ENCODE data around the gene KCTD21. TPM values are rescaled to one million over a fixed set of nuclear protein-coding genes. Genes with fewer than 3 reads are reported as not detected.

The KCTD21 gene
- total and polyA plus RNA-seq, 2 experiments from 2014 or later: 5.7 to 13.1 TPM

DNA sequence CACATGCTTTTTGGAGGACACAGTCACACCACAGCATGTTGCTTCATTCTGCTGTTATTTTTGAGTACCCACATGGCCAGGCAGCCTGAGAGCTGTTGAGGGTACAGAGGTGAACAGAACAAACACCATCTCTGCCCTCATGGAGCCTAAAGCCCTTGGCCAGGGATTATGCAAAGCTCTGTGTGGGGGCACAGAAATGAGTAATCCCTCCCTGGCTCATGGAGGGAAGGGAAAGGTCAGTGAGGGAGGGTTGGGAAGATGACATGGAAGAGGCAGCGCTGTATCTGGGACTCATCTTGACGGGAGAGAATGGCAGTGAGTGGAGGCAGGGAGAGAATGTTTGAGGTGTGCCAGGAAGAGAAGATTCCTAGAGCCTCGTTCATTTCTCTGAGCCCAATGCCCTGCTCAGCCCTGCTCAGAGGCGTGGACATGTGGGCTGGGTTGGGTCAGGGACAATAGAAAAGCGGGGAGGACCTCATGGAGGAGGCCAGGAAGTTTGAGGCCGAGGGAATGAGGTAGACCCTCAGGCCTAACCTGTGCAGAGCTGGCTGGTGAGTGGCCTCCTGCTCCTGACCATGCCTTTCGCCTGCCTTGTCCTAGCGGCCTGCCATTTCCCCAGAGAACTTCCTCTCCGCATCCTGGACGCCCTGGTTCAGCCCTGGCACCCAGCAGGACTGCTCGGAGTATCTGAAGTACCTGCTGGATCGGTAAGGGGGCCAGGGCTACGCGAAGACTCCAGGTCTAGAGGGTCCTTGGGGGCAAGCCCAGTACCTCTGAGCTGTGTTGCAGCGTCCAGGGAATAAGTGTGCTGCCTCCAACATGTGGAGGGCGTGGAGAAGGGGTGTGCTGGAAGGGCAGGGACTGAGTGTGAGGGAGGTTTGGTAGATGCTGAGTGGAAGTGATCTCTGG is 20.1 kb upstream of the KCTD21 start:
- WGBS, 2 experiments (ENCODE audit: low coverage in 1 of 2, low lambda C conversion rate in 2 of 2, missing lambda C conversion rate in 2 of 2): 83 to 86% methylated on average over 16 of the region's 16 CpGs
- in situ Hi-C loops (cut with MboI): no loop called here
- Histone ChIP-seq H3K4me2 (ENCODE audit: unreplicated experiment) (no peak overlapping the region), H3K4me1 (ENCODE audit: insufficient read depth) (peaks cover 21% of the 10 kb centered on the region), H4K20me1 (ENCODE audit: insufficient read depth) (no peaks in the 10 kb centered on the region), H2AFZ (no peak overlapping the region), H3K9me3 (ENCODE audit: low read depth) (no peaks in the 10 kb centered on the region), H3K79me2 (ENCODE audit: insufficient read depth) (peaks cover 26% of the 10 kb centered on the region), H3K9me2 (ENCODE audit: insufficient read depth) (no peaks in the 10 kb centered on the region), H3K9ac (no peak overlapping the region), H3K27ac (peak overlapping the region; percentile 3; the same call in 1 of the 2 replicates), H3K4me3 (no peak overlapping the region), H3K27me3 (replicated peaks; ENCODE audit: insufficient read depth) (no peaks in the 10 kb centered on the region), H3K36me3 (ENCODE audit: low read depth) (peaks cover 5% of the 10 kb centered on the region; the same call in 1 of the 2 replicates), H3F3A (ENCODE audit: insufficient read depth) (peaks cover 22% of the 10 kb centered on the region; the same call in 1 of the 2 replicates)
- peak; percentile 73 for DNase-seq
- TF ChIP-seq EZH2phosphoT487 (IDR thresholded peaks at IDR 0.05; ENCODE audit: insufficient read depth, low read depth): no peak
- no peak for TF ChIP-seq EZH2 (IDR thresholded peaks at IDR 0.05; ENCODE audit: insufficient read depth, poor library complexity, severe bottlenecking)

DNA sequence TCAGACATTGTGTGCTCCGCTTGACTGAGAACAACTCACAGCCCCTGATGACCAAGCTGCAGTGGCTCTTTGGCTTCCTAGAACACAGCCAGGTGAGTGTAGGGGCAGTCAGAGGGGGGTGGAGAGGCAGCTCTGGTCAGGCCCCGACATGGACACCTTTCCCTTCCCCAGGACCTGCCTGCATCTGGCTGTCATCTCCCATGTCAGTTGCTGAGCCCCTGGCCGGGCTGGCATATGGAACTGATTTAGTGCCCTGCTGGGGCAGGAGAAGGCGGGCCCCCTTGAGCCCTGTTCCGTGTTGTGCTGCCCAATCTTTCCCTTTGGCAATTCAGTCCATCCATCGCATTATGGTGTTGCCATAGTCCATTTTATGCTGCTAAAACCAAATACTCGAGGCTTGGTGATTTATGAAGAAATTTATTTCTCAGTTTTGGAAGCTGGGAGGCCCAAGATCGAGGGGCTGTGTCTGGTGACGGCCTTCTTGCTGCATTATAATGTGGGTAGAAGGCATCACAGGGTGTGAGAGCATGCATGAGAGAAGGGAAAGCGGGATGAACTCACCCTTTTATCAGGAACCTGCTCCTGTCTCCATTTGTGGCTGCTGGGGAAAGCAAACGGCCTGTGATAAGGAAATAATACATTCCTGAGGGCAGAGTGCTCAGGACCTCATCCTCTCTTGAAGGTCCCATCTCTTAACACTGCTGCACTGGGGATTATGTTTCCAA is 19.3 kb upstream of the KCTD21 start:
- DNase-seq: no peak
- H3K27me3 ChIP-seq (replicated peaks; ENCODE audit: insufficient read depth): no peaks in the 10 kb centered on the region
- peak overlapping the region; percentile 3; the same call in 1 of the 2 replicates for H3K27ac ChIP-seq
- in situ Hi-C loops (cut with MboI): no loop called here
- peaks cover 5% of the 10 kb centered on the region; the same call in 1 of the 2 replicates for H3K36me3 ChIP-seq (ENCODE audit: low read depth)
- TF ChIP-seq EZH2phosphoT487 (IDR thresholded peaks at IDR 0.05; ENCODE audit: insufficient read depth, low read depth) (no peak), EZH2 (IDR thresholded peaks at IDR 0.05; ENCODE audit: insufficient read depth, poor library complexity, severe bottlenecking) (no peak)
- peaks cover 16% of the 10 kb centered on the region; the same call in 1 of the 2 replicates for H3F3A ChIP-seq (ENCODE audit: insufficient read depth)
- WGBS, 2 experiments (ENCODE audit: low coverage in 1 of 2, low lambda C conversion rate in 2 of 2, missing lambda C conversion rate in 2 of 2): 82 to 86% methylated on average over 11 of the region's 11 CpGs
- peaks cover 21% of the 10 kb centered on the region for H3K79me2 ChIP-seq (ENCODE audit: insufficient read depth)
- peaks cover 14% of the 10 kb centered on the region for H3K4me1 ChIP-seq (ENCODE audit: insufficient read depth)
- no peak overlapping the region for H3K9ac ChIP-seq
- no peaks in the 10 kb centered on the region for H3K9me2 ChIP-seq (ENCODE audit: insufficient read depth)
- H4K20me1 ChIP-seq (ENCODE audit: insufficient read depth): no peaks in the 10 kb centered on the region
- no peak overlapping the region for H3K4me3 ChIP-seq
- no peaks in the 10 kb centered on the region for H3K9me3 ChIP-seq (ENCODE audit: low read depth)
- no peak overlapping the region for H2AFZ ChIP-seq
- no peak overlapping the region for H3K4me2 ChIP-seq (ENCODE audit: unreplicated experiment)

DNA sequence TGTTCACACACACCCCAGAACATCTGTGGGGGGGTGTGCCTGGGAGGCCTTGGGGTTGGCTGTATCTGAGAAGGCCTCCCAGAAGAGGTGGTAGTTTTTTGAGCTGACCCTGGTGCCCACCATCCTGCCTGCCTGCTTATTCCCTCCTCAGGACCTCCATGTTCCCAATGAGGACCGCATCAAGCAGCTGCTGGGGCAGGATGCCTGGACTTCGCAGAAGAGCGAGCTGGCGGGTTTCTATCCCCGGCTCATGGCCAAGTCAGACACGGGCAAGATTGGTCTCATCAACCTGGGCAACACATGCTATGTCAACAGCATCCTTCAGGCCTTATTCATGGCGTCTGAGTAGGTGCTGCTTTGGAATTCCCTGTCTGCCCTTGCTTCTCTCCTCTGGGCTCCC is 17.3 kb upstream of the KCTD21 start:
- H3F3A ChIP-seq (ENCODE audit: insufficient read depth): peaks cover 9% of the 10 kb centered on the region; the same call in 1 of the 2 replicates
- no peak for DNase-seq
- H3K27ac ChIP-seq: no peak overlapping the region
- no peak overlapping the region for H3K9ac ChIP-seq
- no peaks in the 10 kb centered on the region for H3K27me3 ChIP-seq (replicated peaks; ENCODE audit: insufficient read depth)
- WGBS, 2 experiments (ENCODE audit: low coverage in 1 of 2, low lambda C conversion rate in 2 of 2, missing lambda C conversion rate in 2 of 2): 89 to 93% methylated on average over 7 of the region's 7 CpGs
- H3K9me2 ChIP-seq (ENCODE audit: insufficient read depth): no peaks in the 10 kb centered on the region
- TF ChIP-seq EZH2phosphoT487 (IDR thresholded peaks at IDR 0.05; ENCODE audit: insufficient read depth, low read depth) (no peak), EZH2 (IDR thresholded peaks at IDR 0.05; ENCODE audit: insufficient read depth, poor library complexity, severe bottlenecking) (no peak)
- H3K4me3 ChIP-seq: no peak overlapping the region
- H3K9me3 ChIP-seq (ENCODE audit: low read depth): no peaks in the 10 kb centered on the region
- H3K4me1 ChIP-seq (ENCODE audit: insufficient read depth): 0 out of 2 replicates have a peak, but pooled peaks cover 5% of the 10 kb centered on the region
- H3K4me2 ChIP-seq (ENCODE audit: unreplicated experiment): no peak overlapping the region
- H4K20me1 ChIP-seq (ENCODE audit: insufficient read depth): no peaks in the 10 kb centered on the region
- no peak overlapping the region for H2AFZ ChIP-seq
- H3K36me3 ChIP-seq (ENCODE audit: low read depth): 0 out of 2 replicates have a peak, but pooled peaks cover 5% of the 10 kb centered on the region
- in situ Hi-C loops (cut with MboI): no loop called here
- H3K79me2 ChIP-seq (ENCODE audit: insufficient read depth): peaks cover 6% of the 10 kb centered on the region; the same call in 1 of the 2 replicates

- no peak overlapping the region for H3K9ac ChIP-seq
- WGBS, 2 experiments (ENCODE audit: low coverage in 1 of 2, low lambda C conversion rate in 2 of 2, missing lambda C conversion rate in 2 of 2): 100% methylated on average over 4 of the region's 4 CpGs
- peaks cover 9% of the 10 kb centered on the region; the same call in 1 of the 2 replicates for H3F3A ChIP-seq (ENCODE audit: insufficient read depth)
- H3K4me2 ChIP-seq (ENCODE audit: unreplicated experiment): no peak overlapping the region
- H3K27me3 ChIP-seq (replicated peaks; ENCODE audit: insufficient read depth): no peaks in the 10 kb centered on the region
- H4K20me1 ChIP-seq (ENCODE audit: insufficient read depth): no peaks in the 10 kb centered on the region
- no peak overlapping the region for H3K4me3 ChIP-seq
- no peak overlapping the region for H3K27ac ChIP-seq
- H3K79me2 ChIP-seq (ENCODE audit: insufficient read depth): peaks cover 2% of the 10 kb centered on the region; the same call in 1 of the 2 replicates
- no peak for DNase-seq
- H3K9me2 ChIP-seq (ENCODE audit: insufficient read depth): no peaks in the 10 kb centered on the region
- 0 out of 2 replicates have a peak, but pooled peaks cover 5% of the 10 kb centered on the region for H3K4me1 ChIP-seq (ENCODE audit: insufficient read depth)
- TF ChIP-seq EZH2phosphoT487 (IDR thresholded peaks at IDR 0.05; ENCODE audit: insufficient read depth, low read depth): no peak
- no peak for TF ChIP-seq EZH2 (IDR thresholded peaks at IDR 0.05; ENCODE audit: insufficient read depth, poor library complexity, severe bottlenecking)
- in situ Hi-C loops (cut with MboI): no loop called here
- no peaks in the 10 kb centered on the region for H3K9me3 ChIP-seq (ENCODE audit: low read depth)
- 0 out of 2 replicates have a peak, but pooled peaks cover 5% of the 10 kb centered on the region for H3K36me3 ChIP-seq (ENCODE audit: low read depth)
- no peak overlapping the region for H2AFZ ChIP-seq
Observed at GRCh38 chr11:78205256-78205655, 16.8 kb upstream of the KCTD21 start.
